T-helper 2 cell treated with Interferon-gamma antibody and Interleukin-4, amounts not matched to agents 5 μg/mL and 100 μg/mL, for 36 hours (primary cell): ENCODE data around the gene PRKCG.

ENCODE experiments used
- DNase-seq: peaks from one replicate; pipeline ENCODE4 v3.0.0; 2021; ENCODE audit warnings: low spot score
- H3K27ac Mint-ChIP-seq: one replicate; pipeline ENCODE4 v1.8.0; 2021; ENCODE audit warnings: mild to moderate bottlenecking, mixed read lengths
- H3K27me3 Mint-ChIP-seq: one replicate; pipeline ENCODE4 v1.8.0; 2021; ENCODE audit warnings: low read depth, mixed read lengths
- H3K36me3 Mint-ChIP-seq: one replicate; pipeline ENCODE4 v1.8.0; 2021; ENCODE audit warnings: low read depth, mixed read lengths
- H3K4me1 Mint-ChIP-seq: one replicate; pipeline ENCODE4 v1.8.0; 2021; ENCODE audit warnings: low read depth, mixed read lengths
- H3K4me3 Mint-ChIP-seq: one replicate; pipeline ENCODE4 v1.8.0; 2022; ENCODE audit warnings: mild to moderate bottlenecking, moderate library complexity, mixed read lengths
- H3K9me3 Mint-ChIP-seq: one replicate; pipeline ENCODE4 v1.8.0; 2021; ENCODE audit warnings: mixed read lengths

The PRKCG gene

GRCh38 chr19:53951436-53951835 is 69.4 kb downstream of the PRKCG start:
- H3K4me3 Mint-ChIP-seq = no peak overlapping the region
- H3K27me3 Mint-ChIP-seq = peaks cover 7% of the 10 kb centered on the region
- H3K27ac Mint-ChIP-seq = no peak overlapping the region
- H3K36me3 Mint-ChIP-seq = no peaks in the 10 kb centered on the region
- no peaks in the 10 kb centered on the region for H3K4me1 Mint-ChIP-seq
- no peak for DNase-seq
- no peaks in the 10 kb centered on the region for H3K9me3 Mint-ChIP-seq

DNA sequence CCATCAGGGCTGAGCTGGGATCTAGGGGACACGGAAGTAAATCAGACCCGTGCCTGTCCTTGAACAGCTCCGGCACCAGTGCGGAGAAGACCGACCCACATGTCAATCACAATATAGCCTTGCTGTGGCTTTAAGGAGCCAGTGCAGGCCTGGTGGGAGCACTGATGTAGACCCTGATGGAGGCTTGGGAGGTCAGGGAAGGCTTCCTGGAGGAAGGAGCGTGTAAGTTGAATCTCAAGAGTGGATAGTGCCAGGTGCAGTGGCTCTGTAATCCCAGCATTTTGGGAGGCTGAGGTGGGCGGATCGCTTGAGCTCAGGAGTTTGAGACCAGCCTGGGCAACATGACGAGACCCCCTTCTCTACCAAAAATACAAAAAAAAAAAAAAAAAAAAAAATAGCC is 70.0 kb downstream of the PRKCG start:
- no peaks in the 10 kb centered on the region for H3K36me3 Mint-ChIP-seq
- no peak for DNase-seq
- no peak overlapping the region for H3K4me3 Mint-ChIP-seq
- no peaks in the 10 kb centered on the region for H3K9me3 Mint-ChIP-seq
- no peak overlapping the region for H3K27ac Mint-ChIP-seq
- H3K4me1 Mint-ChIP-seq = no peaks in the 10 kb centered on the region
- H3K27me3 Mint-ChIP-seq = peaks cover 11% of the 10 kb centered on the region

DNA sequence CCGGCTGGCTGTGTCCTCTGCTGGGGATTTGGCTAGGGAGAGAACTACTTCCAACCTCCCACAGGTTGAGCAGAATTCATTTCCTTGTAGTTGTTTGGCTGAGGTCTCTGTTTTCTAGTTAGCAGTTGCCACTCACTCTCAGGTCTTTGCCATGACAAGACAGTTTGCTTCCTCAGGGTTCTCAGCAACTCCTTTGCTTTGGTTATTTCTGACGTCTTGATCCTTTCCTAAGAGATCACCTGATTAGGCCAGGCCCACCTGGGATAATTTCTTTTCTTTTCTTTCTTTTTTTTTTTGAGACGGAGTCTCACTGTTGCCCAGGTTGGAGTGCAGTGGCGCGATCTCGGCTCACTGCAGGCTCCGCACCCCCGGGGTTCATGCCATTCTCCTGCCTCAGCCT is 71.4 kb downstream of the PRKCG start:
- H3K27ac Mint-ChIP-seq = no peak overlapping the region
- H3K36me3 Mint-ChIP-seq = no peaks in the 10 kb centered on the region
- no peak for DNase-seq
- H3K27me3 Mint-ChIP-seq = peaks cover 21% of the 10 kb centered on the region
- no peaks in the 10 kb centered on the region for H3K9me3 Mint-ChIP-seq
- H3K4me1 Mint-ChIP-seq = no peaks in the 10 kb centered on the region
- H3K4me3 Mint-ChIP-seq = no peak overlapping the region
